ENCODE data around the gene MAGI3.

MAGI3 gene

DNA sequence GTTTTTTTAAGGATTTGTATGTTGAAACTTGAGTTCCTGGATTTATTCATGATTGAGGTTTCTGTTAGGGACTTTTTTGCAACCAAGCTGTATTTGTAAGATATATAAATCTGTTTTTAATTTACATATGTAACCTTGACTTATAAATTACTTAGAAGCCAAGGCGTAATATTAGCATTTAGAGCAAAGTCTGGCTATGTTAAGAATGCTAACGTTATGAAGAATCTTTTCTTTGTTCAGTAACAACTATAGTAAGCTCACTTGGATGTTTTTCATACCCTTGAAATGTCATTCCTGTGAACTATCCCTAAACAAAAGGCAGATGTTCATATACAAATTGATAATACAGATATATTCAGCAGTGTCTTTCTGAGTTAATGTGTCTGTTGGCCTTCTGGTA is 155.3 kb downstream of the MAGI3 start:
- Histone ChIP-seq H3K4me1 (ENCODE audit: low read length) (no peaks in the 10 kb centered on the region), H3K9ac (ENCODE audit: low read length) (no peak overlapping the region), H3K36me3 (replicated peaks; ENCODE audit: low read depth, low read length) (no peaks in the 10 kb centered on the region), H3K27me3 (ENCODE audit: low read depth, low read length) (no peaks in the 10 kb centered on the region), H3K79me2 (ENCODE audit: low read length) (no peaks in the 10 kb centered on the region), H3K4me3 (ENCODE audit: low read length) (no peak overlapping the region), H4K20me1 (ENCODE audit: insufficient read depth, low read length) (no peaks in the 10 kb centered on the region), H3K27ac (ENCODE audit: low read length) (no peak overlapping the region), H3K9me3 (ENCODE audit: insufficient read depth, low read length) (no peaks in the 10 kb centered on the region), H3K4me2 (ENCODE audit: low read length) (no peak overlapping the region), H2AFZ (ENCODE audit: low read depth, low read length) (no peak overlapping the region)
- no peak for TF ChIP-seq EZH2phosphoT487 (IDR thresholded peaks at IDR 0.05; ENCODE audit: low read depth)
- TF ChIP-seq, protein P1, sequence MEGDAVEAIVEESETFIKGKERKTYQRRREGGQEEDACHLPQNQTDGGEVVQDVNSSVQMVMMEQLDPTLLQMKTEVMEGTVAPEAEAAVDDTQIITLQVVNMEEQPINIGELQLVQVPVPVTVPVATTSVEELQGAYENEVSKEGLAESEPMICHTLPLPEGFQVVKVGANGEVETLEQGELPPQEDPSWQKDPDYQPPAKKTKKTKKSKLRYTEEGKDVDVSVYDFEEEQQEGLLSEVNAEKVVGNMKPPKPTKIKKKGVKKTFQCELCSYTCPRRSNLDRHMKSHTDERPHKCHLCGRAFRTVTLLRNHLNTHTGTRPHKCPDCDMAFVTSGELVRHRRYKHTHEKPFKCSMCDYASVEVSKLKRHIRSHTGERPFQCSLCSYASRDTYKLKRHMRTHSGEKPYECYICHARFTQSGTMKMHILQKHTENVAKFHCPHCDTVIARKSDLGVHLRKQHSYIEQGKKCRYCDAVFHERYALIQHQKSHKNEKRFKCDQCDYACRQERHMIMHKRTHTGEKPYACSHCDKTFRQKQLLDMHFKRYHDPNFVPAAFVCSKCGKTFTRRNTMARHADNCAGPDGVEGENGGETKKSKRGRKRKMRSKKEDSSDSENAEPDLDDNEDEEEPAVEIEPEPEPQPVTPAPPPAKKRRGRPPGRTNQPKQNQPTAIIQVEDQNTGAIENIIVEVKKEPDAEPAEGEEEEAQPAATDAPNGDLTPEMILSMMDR (IDR thresholded peaks at IDR 0.05; ENCODE audit: low read depth, low read length) = no peak

DNA sequence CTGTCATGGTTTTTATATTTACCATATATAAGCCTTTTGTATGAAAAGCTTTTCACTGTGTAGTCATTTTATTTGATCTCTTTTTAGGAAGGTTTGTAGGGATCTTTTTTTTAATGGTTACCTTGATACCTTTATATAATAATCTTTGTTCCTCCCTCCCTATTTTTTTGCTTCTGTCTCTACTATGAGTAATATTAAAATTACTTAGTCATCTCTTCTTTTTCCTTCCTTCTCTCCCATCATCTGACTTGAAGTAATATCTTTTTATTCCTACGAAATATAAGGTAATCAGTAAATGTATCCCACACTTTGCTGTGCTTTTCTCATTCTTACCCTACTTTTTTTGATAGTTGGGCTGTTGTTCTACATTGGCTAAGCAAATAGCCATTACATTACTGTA is 161.4 kb downstream of the MAGI3 start:
- Histone ChIP-seq H3K27me3 (ENCODE audit: low read depth, low read length) (no peaks in the 10 kb centered on the region), H3K4me3 (ENCODE audit: low read length) (no peak overlapping the region), H2AFZ (ENCODE audit: low read depth, low read length) (no peak overlapping the region), H3K27ac (ENCODE audit: low read length) (no peak overlapping the region), H3K79me2 (ENCODE audit: low read length) (no peaks in the 10 kb centered on the region), H4K20me1 (ENCODE audit: insufficient read depth, low read length) (no peaks in the 10 kb centered on the region), H3K9me3 (ENCODE audit: insufficient read depth, low read length) (no peaks in the 10 kb centered on the region), H3K4me2 (ENCODE audit: low read length) (no peak overlapping the region), H3K9ac (ENCODE audit: low read length) (no peak overlapping the region), H3K36me3 (replicated peaks; ENCODE audit: low read depth, low read length) (no peaks in the 10 kb centered on the region), H3K4me1 (ENCODE audit: low read length) (no peaks in the 10 kb centered on the region)
- TF ChIP-seq, protein P1 (IDR thresholded peaks at IDR 0.05; ENCODE audit: low read depth, low read length) = no peak
- no peak for TF ChIP-seq EZH2phosphoT487 (IDR thresholded peaks at IDR 0.05; ENCODE audit: low read depth)

DNA sequence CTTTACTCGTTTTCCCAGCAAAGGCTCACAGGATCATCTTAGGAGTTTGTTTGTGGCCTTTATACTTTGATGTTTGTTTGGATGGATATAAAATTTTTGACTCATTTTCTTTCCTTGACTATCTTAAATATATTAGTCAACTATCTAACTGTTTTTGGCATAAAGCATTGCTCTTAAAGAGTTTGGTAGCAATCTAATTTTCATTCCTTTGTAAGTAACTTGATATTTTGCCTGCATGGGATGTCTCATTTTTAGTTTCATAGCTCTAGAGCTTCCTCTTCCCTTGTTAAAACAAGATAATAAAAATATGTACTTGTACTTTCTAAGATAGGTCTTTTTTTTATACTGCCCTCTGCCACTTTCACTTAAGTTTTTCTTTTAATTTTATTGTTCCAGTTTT is 161.9 kb downstream of the MAGI3 start:
- Histone ChIP-seq H3K4me3 (ENCODE audit: low read length) (no peak overlapping the region), H2AFZ (ENCODE audit: low read depth, low read length) (no peak overlapping the region), H4K20me1 (ENCODE audit: insufficient read depth, low read length) (no peaks in the 10 kb centered on the region), H3K36me3 (replicated peaks; ENCODE audit: low read depth, low read length) (no peaks in the 10 kb centered on the region), H3K27me3 (ENCODE audit: low read depth, low read length) (no peaks in the 10 kb centered on the region), H3K4me2 (ENCODE audit: low read length) (no peak overlapping the region), H3K4me1 (ENCODE audit: low read length) (no peaks in the 10 kb centered on the region), H3K9me3 (ENCODE audit: insufficient read depth, low read length) (no peaks in the 10 kb centered on the region), H3K79me2 (ENCODE audit: low read length) (no peaks in the 10 kb centered on the region), H3K27ac (ENCODE audit: low read length) (no peak overlapping the region), H3K9ac (ENCODE audit: low read length) (no peak overlapping the region)
- TF ChIP-seq, protein P1 (IDR thresholded peaks at IDR 0.05; ENCODE audit: low read depth, low read length) = no peak
- no peak for TF ChIP-seq EZH2phosphoT487 (IDR thresholded peaks at IDR 0.05; ENCODE audit: low read depth)

DNA sequence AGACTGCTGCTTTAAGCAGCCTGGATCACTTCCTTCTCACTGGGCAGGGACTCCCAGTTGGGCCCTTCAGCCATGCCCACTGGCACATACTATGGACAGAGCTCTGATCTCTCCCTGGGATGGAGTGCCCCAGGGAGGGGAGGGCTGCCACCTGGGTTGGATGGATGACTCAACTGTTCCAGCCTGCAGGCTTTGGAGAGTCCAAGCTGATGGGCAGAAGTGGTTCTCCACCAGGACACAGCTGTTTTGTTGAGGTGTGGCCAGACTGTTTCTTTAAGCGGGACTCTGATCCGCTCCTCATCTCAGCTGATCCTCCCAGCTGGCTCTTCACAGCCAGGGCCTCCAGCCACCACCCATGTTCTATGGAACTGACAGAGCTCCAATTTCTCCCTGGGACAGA is 166.9 kb downstream of the MAGI3 start:
- no peaks in the 10 kb centered on the region for H3K36me3 ChIP-seq (replicated peaks; ENCODE audit: low read depth, low read length)
- no peak overlapping the region for H3K4me2 ChIP-seq (ENCODE audit: low read length)
- H4K20me1 ChIP-seq (ENCODE audit: insufficient read depth, low read length) = no peaks in the 10 kb centered on the region
- no peak overlapping the region for H2AFZ ChIP-seq (ENCODE audit: low read depth, low read length)
- TF ChIP-seq EZH2phosphoT487 (IDR thresholded peaks at IDR 0.05; ENCODE audit: low read depth) = no peak
- TF ChIP-seq, protein P1 (IDR thresholded peaks at IDR 0.05; ENCODE audit: low read depth, low read length) = no peak
- no peak overlapping the region for H3K27ac ChIP-seq (ENCODE audit: low read length)
- H3K27me3 ChIP-seq (ENCODE audit: low read depth, low read length) = no peaks in the 10 kb centered on the region
- no peak overlapping the region for H3K4me3 ChIP-seq (ENCODE audit: low read length)
- no peak overlapping the region for H3K9ac ChIP-seq (ENCODE audit: low read length)
- no peaks in the 10 kb centered on the region for H3K4me1 ChIP-seq (ENCODE audit: low read length)
- H3K79me2 ChIP-seq (ENCODE audit: low read length) = no peaks in the 10 kb centered on the region
- no peaks in the 10 kb centered on the region for H3K9me3 ChIP-seq (ENCODE audit: insufficient read depth, low read length)

All from OCI-LY3 (cell line).